Caco-2 (cell line): ENCODE data around the gene ETV2. TPM values are rescaled to one million over a fixed set of nuclear protein-coding genes. Genes with fewer than 3 reads are reported as not detected.

Source experiments
- BruUV-seq: library from RNA; stranded (reverse); fragments of 400-500 nt; replicated peaks from 2 replicates; lab custom pipeline; 2021; lab: Mats Ljungman, UMichigan
- CTCF ChIA-PET: fragments of 300-600 bp; sonication (Branson Sonifier 250); formaldehyde crosslinking; loops from one replicate; lab custom pipeline; 2022; ENCODE audit warnings: antibody characterized with exemption; lab: Charles Lee
- POLR2A ChIA-PET: fragments of 300-600 bp; sonication (Branson Sonifier 250); formaldehyde crosslinking; loops from one replicate; lab custom pipeline; 2022; ENCODE audit warnings: antibody characterized with exemption; lab: Charles Lee
- DNase-seq, 2 experiments: peaks; one replicate each; pipeline versions ENCODE4 v3.0.0 to v3.0.0-alpha.2; 2020 to 2022
- H3K27me3 ChIP-seq: replicated peaks from 2 replicates; pipeline ENCODE4 v1.6.0; 2011; ENCODE audit warnings: low read length; ENCODE audit not compliant: control insufficient read depth, insufficient read depth
- H3K36me3 ChIP-seq: 2 replicates; pipeline ENCODE4 v1.5.1; 2011; ENCODE audit warnings: low read length; ENCODE audit not compliant: control insufficient read depth, insufficient read depth
- H3K4me1 ChIP-seq: fragments of 250-450 bp; sonication (Bioruptor Pico); 2 replicates; pipeline ENCODE4 v1.5.1; 2020; ENCODE audit warnings: mild to moderate bottlenecking
- H3K4me3 ChIP-seq: 2 replicates; pipeline ENCODE4 v1.5.1; 2011; ENCODE audit warnings: low read depth, mild to moderate bottlenecking, control low read depth, low read length
- H3K9me3 ChIP-seq: fragments of 250-450 bp; sonication (Bioruptor Pico); 2 replicates; pipeline ENCODE4 v1.5.1; 2020; ENCODE audit warnings: mild to moderate bottlenecking, moderate library complexity
- H3K27ac Mint-ChIP-seq: one replicate; pipeline ENCODE4 v1.8.0; 2022; ENCODE audit warnings: mixed read lengths; ENCODE audit not compliant: unreplicated experiment
- H3K27me3 Mint-ChIP-seq: one replicate; pipeline ENCODE4 v1.8.0; 2022; ENCODE audit warnings: mixed read lengths; ENCODE audit not compliant: insufficient read depth, unreplicated experiment
- H3K36me3 Mint-ChIP-seq: one replicate; pipeline ENCODE4 v1.8.0; 2022; ENCODE audit warnings: mild to moderate bottlenecking, mixed read lengths; ENCODE audit not compliant: insufficient read depth, unreplicated experiment
- H3K4me1 Mint-ChIP-seq: one replicate; pipeline ENCODE4 v1.8.0; 2022; ENCODE audit warnings: low read depth, mixed read lengths; ENCODE audit not compliant: unreplicated experiment
- H3K4me3 Mint-ChIP-seq: one replicate; pipeline ENCODE4 v1.8.0; 2022; ENCODE audit warnings: mild to moderate bottlenecking, moderate library complexity, mixed read lengths; ENCODE audit not compliant: unreplicated experiment
- H3K9me3 Mint-ChIP-seq: one replicate; pipeline ENCODE4 v1.8.0; 2022; ENCODE audit warnings: mixed read lengths; ENCODE audit not compliant: unreplicated experiment
- intact Hi-C: fragments of 100-400 bp; cut with micrococcal nuclease; formaldehyde crosslinking; loops from one replicate; pipeline ENCODE4 v1.10.0; 2022; ENCODE audit not compliant: unreplicated experiment
- total RNA-seq: library from RNA; stranded (reverse); gene quantifications from 2 replicates; pipeline ENCODE4 v1.2.3, GENCODE V29; 2022
- TF ChIP-seq, protein P1 (sequence below), 2 experiments: fragments of 200-600 bp in 1 of 2; IDR thresholded peaks; 1 replicate in 1 of 2; 2 replicates in 1 of 2; pipeline versions ENCODE4 v1.5.1 to v1.8.0; 2011 to 2022; ENCODE audit warnings: antibody characterized with exemption in 1 of 2, control low read depth in 1 of 2, inconsistent platforms in 1 of 2, low read depth in 1 of 2, low read length in 1 of 2, mild to moderate bottlenecking in 1 of 2, moderate library complexity in 1 of 2; ENCODE audit not compliant: insufficient read depth in 1 of 2, severe bottlenecking in 1 of 2, unreplicated experiment in 1 of 2

Gene ETV2
- total RNA-seq, 1 experiment from 2014 or later, result 0.77 TPM

DNA sequence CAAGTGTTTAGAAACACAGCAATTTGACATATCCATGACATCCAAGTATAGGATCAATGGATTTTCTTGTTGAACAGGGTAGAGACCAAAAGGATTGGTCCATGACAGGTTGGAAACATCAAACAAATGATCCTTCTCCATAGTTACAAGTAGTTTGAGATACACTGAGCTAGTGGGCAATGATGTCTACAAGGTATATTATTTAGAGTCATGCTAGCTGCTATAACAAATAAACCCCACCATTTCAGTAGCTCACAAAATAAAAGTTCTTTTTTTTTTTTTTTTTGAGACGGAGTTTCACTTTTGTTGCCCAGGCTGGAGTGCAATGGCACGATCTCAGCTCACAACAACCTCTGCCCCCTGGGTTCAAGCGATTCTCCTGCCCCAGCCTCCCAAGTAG is 33.9 kb upstream of the ETV2 start:
- Mint-ChIP-seq H3K27me3 (no peaks in the 10 kb centered on the region), H3K4me3 (no peak overlapping the region), H3K9me3 (peaks cover 29% of the 10 kb centered on the region), H3K36me3 (peaks cover 7% of the 10 kb centered on the region), H3K27ac (no peak overlapping the region), H3K4me1 (peaks cover 13% of the 10 kb centered on the region)
- 0 out of 2 replicates have a peak, but pooled peaks cover 4% of the 10 kb centered on the region for H3K4me1 ChIP-seq
- no peaks in the 10 kb centered on the region for H3K27me3 ChIP-seq
- no TSS peak for BruUV-seq
- H3K36me3 ChIP-seq, result no peaks in the 10 kb centered on the region
- ChIA-PET CTCF (interaction anchor here (0.6 kb wide), 1 partner anchor 80 kb away, joined by 3 read pairs; no protein-coding TSS in a partner anchor), POLR2A (no interaction called here)
- TF ChIP-seq, protein P1, sequence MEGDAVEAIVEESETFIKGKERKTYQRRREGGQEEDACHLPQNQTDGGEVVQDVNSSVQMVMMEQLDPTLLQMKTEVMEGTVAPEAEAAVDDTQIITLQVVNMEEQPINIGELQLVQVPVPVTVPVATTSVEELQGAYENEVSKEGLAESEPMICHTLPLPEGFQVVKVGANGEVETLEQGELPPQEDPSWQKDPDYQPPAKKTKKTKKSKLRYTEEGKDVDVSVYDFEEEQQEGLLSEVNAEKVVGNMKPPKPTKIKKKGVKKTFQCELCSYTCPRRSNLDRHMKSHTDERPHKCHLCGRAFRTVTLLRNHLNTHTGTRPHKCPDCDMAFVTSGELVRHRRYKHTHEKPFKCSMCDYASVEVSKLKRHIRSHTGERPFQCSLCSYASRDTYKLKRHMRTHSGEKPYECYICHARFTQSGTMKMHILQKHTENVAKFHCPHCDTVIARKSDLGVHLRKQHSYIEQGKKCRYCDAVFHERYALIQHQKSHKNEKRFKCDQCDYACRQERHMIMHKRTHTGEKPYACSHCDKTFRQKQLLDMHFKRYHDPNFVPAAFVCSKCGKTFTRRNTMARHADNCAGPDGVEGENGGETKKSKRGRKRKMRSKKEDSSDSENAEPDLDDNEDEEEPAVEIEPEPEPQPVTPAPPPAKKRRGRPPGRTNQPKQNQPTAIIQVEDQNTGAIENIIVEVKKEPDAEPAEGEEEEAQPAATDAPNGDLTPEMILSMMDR (IDR thresholded peaks at IDR 0.05; ENCODE audit: insufficient read depth in 1 of 2, low read depth in 1 of 2, low read length in 1 of 2, severe bottlenecking in 1 of 2, unreplicated experiment in 1 of 2), result no peak
- no peak overlapping the region for H3K4me3 ChIP-seq
- DNase-seq, result no peak
- intact Hi-C loops, result no loop called here
- peaks cover 21% of the 10 kb centered on the region for H3K9me3 ChIP-seq

DNA sequence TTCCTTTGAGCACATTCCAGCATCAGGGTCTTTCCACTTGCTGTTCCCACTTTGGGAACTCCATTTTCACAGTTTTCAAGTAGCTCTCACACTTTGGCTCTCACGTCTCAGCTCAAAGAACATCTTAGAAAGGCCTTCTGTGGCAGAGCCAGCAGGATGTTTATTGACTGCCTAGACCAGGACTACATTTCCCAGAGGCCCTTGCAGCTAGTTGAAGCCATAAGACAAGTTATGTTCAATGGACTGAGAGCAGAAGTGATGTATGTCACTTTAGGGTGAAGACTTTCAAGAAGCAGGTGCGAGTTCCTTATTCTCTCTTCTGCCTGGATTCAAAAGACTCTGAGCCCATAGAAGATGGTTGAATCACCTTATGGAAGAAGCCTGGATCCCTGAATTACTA is 33.3 kb upstream of the ETV2 start:
- Mint-ChIP-seq H3K27ac (no peak overlapping the region), H3K4me3 (no peak overlapping the region), H3K27me3 (no peaks in the 10 kb centered on the region), H3K4me1 (peaks cover 15% of the 10 kb centered on the region), H3K9me3 (peaks cover 23% of the 10 kb centered on the region), H3K36me3 (peaks cover 13% of the 10 kb centered on the region)
- TF ChIP-seq, protein P1 (IDR thresholded peaks at IDR 0.05; ENCODE audit: insufficient read depth in 1 of 2, low read depth in 1 of 2, low read length in 1 of 2, severe bottlenecking in 1 of 2, unreplicated experiment in 1 of 2), result no peak
- H3K36me3 ChIP-seq, result no peaks in the 10 kb centered on the region
- no peak overlapping the region for H3K4me3 ChIP-seq
- no peak for DNase-seq
- POLR2A ChIA-PET, result no interaction called here
- no peaks in the 10 kb centered on the region for H3K27me3 ChIP-seq
- 0 out of 2 replicates have a peak, but pooled peaks cover 4% of the 10 kb centered on the region for H3K4me1 ChIP-seq
- intact Hi-C loops, result no loop called here
- BruUV-seq, result no TSS peak
- CTCF ChIA-PET, result no interaction called here
- H3K9me3 ChIP-seq, result peaks cover 21% of the 10 kb centered on the region

DNA sequence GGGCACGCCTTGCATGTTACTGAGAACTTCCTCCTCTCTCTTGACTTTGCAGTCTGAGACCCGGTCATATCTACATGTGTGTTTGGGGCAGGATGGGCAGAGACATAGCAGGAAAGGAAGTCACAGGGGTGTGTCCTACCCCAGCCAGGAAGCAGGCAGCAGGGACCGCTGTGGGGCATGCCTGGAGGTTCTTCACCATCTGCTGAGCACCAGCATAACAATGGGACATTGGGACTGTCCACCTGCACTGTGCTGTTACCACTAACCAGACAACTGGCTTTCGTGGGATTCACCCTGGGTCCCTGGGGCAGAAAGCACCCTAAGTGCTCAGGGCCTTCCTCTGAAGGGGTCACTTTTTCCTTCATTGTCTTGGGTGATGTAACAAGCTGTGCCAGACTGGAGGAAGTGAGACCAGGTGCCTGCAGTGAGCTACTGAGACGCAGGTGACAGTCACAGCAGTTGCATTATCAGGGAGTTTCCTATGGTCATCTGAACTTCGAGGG is 31.6 kb upstream of the ETV2 start:
- intact Hi-C loops, result no loop called here
- Histone ChIP-seq H3K4me1 (0 out of 2 replicates have a peak, but pooled peaks cover 4% of the 10 kb centered on the region), H3K36me3 (no peaks in the 10 kb centered on the region), H3K27me3 (no peaks in the 10 kb centered on the region), H3K9me3 (peaks cover 21% of the 10 kb centered on the region), H3K4me3 (no peak overlapping the region)
- peaks cover 15% of the 10 kb centered on the region for H3K36me3 Mint-ChIP-seq
- peaks cover 15% of the 10 kb centered on the region for H3K9me3 Mint-ChIP-seq
- H3K27ac Mint-ChIP-seq, result no peak overlapping the region
- TF ChIP-seq, protein P1 (IDR thresholded peaks at IDR 0.05; ENCODE audit: insufficient read depth in 1 of 2, low read depth in 1 of 2, low read length in 1 of 2, severe bottlenecking in 1 of 2, unreplicated experiment in 1 of 2), result no peak
- no peak overlapping the region for H3K4me3 Mint-ChIP-seq
- no TSS peak for BruUV-seq
- no peaks in the 10 kb centered on the region for H3K27me3 Mint-ChIP-seq
- no peak for DNase-seq
- ChIA-PET CTCF (no interaction called here), POLR2A (no interaction called here)
- peaks cover 10% of the 10 kb centered on the region for H3K4me1 Mint-ChIP-seq
